ENCODE results near the gene GPR17. TPM values are rescaled to one million over a fixed set of nuclear protein-coding genes. Genes with fewer than 3 reads are reported as not detected.
A peak's percentile ranks its signal among the peaks of the same experiment; 100 is the strongest.

GPR17 gene
- total RNA-seq, 1 donor from 2014 or later: not detected

DNA sequence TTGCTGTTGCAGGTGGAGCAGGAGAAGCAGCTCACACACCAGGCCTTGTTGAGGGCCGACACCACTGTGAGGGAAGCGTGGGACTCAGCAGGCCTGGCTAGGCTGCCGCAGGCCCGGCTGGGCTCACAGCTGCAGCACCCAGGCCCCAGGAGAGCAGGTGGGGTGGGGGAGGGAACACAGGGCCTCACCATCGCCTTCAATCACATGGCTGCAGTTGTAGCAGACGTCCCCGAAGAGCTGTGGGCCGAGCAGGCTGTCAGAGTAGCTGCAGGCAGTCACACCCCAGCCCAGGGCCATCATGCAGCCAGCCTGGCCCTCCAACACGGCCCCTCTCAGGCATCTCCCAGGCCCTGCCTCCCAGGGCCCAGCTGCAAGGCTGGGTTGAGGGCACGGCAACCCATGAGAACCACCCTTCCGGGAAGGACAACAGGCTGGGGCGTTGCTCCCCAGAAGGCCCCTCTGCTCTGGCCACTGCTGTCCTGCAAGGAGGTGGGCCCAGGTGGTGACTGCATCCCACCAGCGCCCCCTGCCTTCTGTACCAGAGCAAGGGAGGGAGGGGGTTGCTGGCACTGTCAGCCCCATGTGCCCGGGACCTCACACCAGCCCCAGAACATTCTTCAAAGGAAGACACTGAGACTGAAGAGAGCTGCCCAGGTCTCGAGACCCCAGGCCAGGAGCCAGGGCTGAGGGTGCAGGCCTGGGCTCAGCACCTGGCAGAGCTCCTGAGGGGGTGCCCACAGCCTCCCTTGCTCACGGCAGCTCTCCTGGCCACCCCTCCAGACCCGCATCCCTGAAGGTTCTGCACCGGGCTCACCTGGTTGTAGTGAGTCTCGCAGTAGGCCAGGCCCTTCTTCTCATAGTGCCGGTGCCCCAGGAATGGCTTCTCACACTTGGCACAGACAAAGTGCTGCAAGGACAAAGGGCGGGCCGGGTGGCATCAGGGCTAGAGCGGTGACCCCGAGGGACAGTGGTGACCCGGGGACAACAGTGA lies 5.6 kb upstream of the GPR17 start:
- no peak for DNase-seq (ENCODE audit: extremely low read depth, low read depth, low spot score)

- no peak for DNase-seq (ENCODE audit: extremely low read depth, low read depth, low spot score)
Measured at GRCh38 chr2:127641133-127641532, 4.8 kb upstream of the GPR17 start.

GRCh38 chr2:127641846-127642507 lies 4.0 kb upstream of the GPR17 start:
- DNase-seq (ENCODE audit: extremely low read depth, low read depth, low spot score): no peak

DNA sequence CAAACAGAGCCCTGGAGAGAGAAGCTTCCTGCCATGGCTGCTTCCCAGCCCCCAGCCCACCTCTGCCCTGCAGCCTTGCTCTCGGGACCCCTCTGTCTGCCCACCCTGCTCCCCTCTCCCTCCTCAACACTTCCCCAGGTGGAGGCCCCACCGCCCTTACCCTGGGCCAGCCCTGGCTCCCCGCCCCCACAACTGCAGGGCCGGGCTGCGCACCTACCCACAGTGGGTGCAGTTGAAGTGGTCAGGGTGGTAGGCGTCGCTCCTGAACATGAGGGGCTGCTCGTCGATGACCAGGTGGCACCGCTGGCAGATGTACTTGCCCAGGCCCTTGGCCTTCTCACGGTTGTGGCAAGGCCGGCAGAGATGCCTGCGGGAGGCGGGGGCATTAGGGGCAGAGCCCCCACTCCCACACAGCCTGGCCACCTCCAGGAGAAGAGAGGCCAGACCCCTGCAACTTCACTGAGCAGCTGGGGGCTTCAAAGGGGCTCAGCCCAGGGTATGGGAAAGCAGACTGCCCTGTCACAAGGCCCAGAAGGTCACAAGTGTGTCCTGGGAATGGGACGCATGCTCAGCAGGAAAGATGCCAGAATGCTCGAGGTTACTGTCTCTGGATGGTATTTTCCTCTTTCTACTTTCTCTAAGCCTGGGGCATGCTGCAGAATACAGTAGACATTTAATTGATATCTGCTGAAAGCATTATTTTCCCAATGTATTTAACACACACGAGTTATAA lies 3.1 kb upstream of the GPR17 start:
- no peak for DNase-seq (ENCODE audit: extremely low read depth, low read depth, low spot score)

DNA sequence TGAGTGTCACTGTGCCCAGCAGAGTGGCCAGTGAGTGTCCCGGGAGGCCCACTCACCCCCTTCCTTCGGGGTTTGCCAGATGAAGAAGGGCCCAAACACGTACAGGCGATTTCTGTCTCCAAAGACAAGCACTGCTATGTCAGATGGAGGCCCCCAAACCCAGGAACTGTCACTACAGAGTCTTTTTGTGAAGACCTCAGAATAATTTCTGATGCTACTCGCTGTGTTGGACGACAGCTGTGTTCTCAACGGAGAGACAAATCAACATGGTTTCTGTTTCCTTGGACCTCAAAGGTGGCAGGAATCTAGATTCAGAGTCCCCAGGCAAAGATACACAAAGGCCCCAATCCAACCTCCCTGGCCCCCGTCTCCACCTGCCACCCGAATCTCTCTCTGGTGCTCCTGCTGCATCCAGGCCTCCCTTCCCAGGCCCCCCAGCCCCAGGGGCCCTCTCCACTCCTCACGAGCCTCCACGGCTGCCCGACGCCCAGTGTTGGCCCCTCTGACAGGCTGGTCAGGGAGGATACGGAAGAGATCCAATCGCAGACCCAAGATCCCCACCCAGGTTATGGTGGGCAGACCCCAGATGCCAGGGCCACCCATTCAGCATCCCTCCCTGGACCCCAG lies 2.4 kb upstream of the GPR17 start:
- no peak for DNase-seq (ENCODE audit: extremely low read depth, low read depth, low spot score)

- no peak for DNase-seq (ENCODE audit: extremely low read depth, low read depth, low spot score)
Measured at GRCh38 chr2:127644066-127645025, 1.6 kb upstream of the GPR17 start.

DNA sequence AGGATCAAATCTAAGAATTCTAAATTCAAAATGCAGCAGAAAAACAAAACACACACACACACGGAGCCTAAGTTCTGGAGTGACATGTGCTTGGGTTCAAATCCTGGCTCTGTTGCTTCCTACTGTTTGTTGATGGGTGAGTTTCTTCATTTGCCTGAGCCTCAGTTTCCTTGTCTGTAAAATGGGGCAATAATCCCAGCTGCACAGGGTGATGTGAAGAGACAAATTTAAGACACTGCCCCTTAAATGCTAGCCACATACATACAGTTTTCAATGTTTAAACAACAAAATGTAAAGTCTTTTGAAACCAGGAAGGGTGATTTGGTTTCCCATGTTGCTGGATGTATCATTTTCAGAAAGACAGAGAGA lies 943 bp upstream of the GPR17 start:
- DNase-seq (ENCODE audit: extremely low read depth, low read depth, low spot score): no peak

DNA sequence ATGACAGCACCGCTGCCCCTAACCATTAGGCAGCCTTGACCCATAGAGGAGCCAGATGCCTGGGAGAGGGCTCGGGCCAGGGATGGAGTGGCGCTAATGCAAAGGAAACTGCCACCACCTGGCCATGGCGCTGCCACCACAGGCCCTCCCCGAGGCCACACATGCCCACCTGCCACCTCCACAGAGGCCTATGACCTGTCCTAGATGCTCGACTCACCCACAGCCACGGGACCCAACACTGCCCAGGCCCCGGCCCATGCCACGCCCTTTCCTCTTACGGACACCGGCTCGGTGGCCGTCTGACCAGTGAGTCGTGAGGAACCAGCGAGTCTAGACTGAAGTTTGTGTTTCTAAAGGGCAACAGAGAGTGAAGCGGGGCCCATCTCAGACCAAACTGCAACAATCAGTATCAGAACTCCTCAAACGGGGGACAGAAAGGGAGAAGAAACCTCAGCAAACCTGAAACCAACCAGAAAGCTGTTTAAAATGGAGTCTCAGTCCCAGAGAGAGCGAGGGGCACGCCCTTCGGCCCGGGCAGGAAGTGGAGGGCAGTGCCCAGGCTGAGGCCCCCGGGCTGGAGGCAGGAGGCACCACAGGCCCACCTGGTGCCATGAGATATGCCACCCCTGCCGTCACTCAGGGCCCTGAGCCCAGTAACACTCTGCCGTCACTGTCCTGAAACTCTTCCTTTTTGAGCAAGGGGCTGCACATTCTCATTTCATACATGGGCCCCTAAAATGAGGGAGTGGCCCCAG lies 711 bp downstream of the GPR17 start:
- no peak for DNase-seq (ENCODE audit: extremely low read depth, low read depth, low spot score)

GRCh38 chr2:127647242-127648190 lies 1.6 kb downstream of the GPR17 start:
- DNase-seq (ENCODE audit: extremely low read depth, low read depth, low spot score): no peak

GRCh38 chr2:127648321-127648720 lies 2.4 kb downstream of the GPR17 start:
- DNase-seq (ENCODE audit: extremely low read depth, low read depth, low spot score): no peak

GRCh38 chr2:127649100-127649611 lies 3.2 kb downstream of the GPR17 start:
- DNase-seq (ENCODE audit: extremely low read depth, low read depth, low spot score): no peak

DNA sequence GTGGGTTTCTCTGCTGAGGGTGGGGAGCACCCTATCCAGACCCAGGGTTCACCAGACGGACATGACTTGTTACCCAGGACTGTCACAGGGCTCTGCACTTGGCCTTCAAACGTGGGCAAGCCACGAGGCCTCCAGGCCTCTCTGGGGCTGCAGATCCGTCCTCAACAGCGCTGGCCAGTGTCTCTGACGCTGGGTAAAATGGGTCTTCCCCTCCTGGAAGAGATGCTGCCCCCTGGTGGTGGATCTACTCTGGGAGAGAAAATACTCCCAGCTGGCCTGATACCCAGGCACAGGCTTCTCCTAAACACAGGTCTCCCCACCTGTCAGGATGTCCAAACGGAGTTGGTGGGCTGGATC lies 3.7 kb downstream of the GPR17 start:
- DNase-seq (ENCODE audit: extremely low read depth, low read depth, low spot score): peak; percentile 65

DNA sequence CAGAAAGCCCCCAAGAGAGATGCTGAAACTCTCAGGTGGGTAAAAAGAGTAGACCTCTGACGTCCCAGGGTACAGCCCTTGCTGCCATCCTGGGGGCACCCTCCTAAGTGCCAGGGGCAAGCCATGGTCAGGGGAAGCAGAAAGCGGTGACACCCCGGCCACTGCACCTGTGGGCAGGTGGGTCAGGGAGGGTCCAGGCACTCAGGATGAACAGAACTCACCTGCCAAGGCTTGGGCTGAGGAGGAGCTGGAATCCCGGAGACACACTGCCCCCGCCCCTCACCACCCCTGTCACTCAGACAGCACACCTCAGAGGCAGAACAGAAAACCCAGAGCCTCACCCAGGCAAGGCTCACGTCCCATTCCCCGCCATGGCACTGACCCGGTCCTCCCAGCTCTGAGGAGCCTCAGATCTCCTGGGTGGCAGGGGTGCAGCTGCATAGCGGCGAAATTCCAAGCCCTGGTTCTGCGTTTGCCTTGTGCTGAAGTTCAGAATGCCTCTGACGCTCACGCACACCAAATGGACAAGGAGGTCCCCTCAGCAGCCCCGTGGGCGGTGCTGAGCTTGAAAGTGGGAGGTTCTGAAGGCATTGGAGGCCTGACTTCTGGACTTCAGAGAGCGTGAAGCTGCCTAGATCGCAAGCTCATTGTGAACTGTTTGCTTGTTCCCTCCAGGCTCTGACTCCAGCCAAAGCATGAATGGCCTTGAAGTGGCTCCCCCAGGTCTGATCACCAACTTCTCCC lies 4.3 kb downstream of the GPR17 start:
- DNase-seq (ENCODE audit: extremely low read depth, low read depth, low spot score): no peak

- DNase-seq (ENCODE audit: extremely low read depth, low read depth, low spot score): no peak
Measured at GRCh38 chr2:127650785-127651380, 4.9 kb downstream of the GPR17 start.

DNA sequence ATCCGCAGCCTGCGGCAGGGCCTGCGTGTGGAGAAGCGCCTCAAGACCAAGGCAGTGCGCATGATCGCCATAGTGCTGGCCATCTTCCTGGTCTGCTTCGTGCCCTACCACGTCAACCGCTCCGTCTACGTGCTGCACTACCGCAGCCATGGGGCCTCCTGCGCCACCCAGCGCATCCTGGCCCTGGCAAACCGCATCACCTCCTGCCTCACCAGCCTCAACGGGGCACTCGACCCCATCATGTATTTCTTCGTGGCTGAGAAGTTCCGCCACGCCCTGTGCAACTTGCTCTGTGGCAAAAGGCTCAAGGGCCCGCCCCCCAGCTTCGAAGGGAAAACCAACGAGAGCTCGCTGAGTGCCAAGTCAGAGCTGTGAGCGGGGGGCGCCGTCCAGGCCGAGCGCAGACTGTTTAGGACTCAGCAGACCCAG lies 5.4 kb downstream of the GPR17 start:
- no peak for DNase-seq (ENCODE audit: extremely low read depth, low read depth, low spot score)

- no peak for DNase-seq (ENCODE audit: extremely low read depth, low read depth, low spot score)
Measured at GRCh38 chr2:127651971-127652550, 6.1 kb downstream of the GPR17 start.

Measured in glomerular endothelial cell (primary cell).